K562 (cell line): ENCODE measurements around the gene IL11. TPM values are rescaled to one million over a fixed set of nuclear protein-coding genes. Genes with fewer than 3 reads are reported as not detected.

Source experiments
- ATAC-seq: fragments of 200-7000 bp; cut with Tn5 transposase; 3 replicates; pipeline ENCODE4 v1.9.1; 2020; ENCODE audit warnings: moderate library complexity
- BruUV-seq: library from RNA; stranded (reverse); fragments of 400-500 nt; replicated peaks from 2 replicates; lab custom pipeline; 2021; lab: Mats Ljungman, UMichigan
- CTCF ChIA-PET: fragments of 300-600 bp; formaldehyde crosslinking; extraction: SDS; loops from one replicate; lab custom pipeline; 2021; ENCODE audit warnings: low intra/inter-chr PET ratio; lab: Yijun Ruan, JAX
- POLR2A ChIA-PET: fragments of 300-600, 350-650 bp; sonication (Branson Sonifier 250); formaldehyde crosslinking; extraction: SDS; loops from one replicate; lab custom pipeline; 2021; ENCODE audit warnings: antibody characterized with exemption, inconsistent platforms; lab: Yijun Ruan, JAX
- DNase-seq, 4 experiments: peaks; one replicate each; pipeline versions ENCODE4 v3.0.0 to v3.0.0-alpha.2; 2011 to 2018; ENCODE audit warnings: low spot score in 3 of 4, mixed read lengths in 3 of 4; ENCODE audit errors: extremely low read depth in 1 of 4
- FAIRE-seq: peaks from 2 replicates; lab custom pipeline; 2011; peaks lifted over from hg19 to GRCh38; lab: Jason Lieb, UNC
- H2AFZ ChIP-seq: 2 replicates; pipeline ENCODE4 v1.6.0; 2011; ENCODE audit warnings: low read depth, low read length, control low read depth, inconsistent platforms
- H3K27ac ChIP-seq: fragments of 200-600 bp; 3 replicates; pipeline ENCODE4 v1.8.0; 2011; ENCODE audit warnings: low read depth, mild to moderate bottlenecking, control low read depth, inconsistent platforms, low read length, moderate library complexity, mixed read lengths; ENCODE audit errors: extremely low read depth
- H3K27me3 ChIP-seq, 2 experiments: fragments of 300-600 bp in 1 of 2; 2 replicates in 1 of 2; 3 replicates in 1 of 2; pipeline versions ENCODE4 v1.6.0 to v1.8.0; 2011; ENCODE audit warnings: inconsistent platforms in 2 of 2, low read length in 2 of 2, mild to moderate bottlenecking in 1 of 2, mixed read lengths in 1 of 2, moderate library complexity in 1 of 2; ENCODE audit not compliant: control insufficient read depth in 2 of 2, insufficient read depth in 2 of 2
- H3K36me3 ChIP-seq: fragments of 300-600 bp; 3 replicates; pipeline ENCODE4 v1.8.0; 2011; ENCODE audit warnings: mild to moderate bottlenecking, low read length, inconsistent platforms; ENCODE audit not compliant: control insufficient read depth, insufficient read depth
- H3K4me1 ChIP-seq, 2 experiments: fragments of 200-600 bp in 1 of 2; replicated peaks in 1 of 2; 2 replicates in 1 of 2; 3 replicates in 1 of 2; pipeline versions ENCODE4 v1.5.1 to v1.8.0; 2011; ENCODE audit warnings: inconsistent platforms in 2 of 2, low read length in 2 of 2, mild to moderate bottlenecking in 1 of 2, mixed read lengths in 1 of 2, moderate library complexity in 1 of 2; ENCODE audit not compliant: control insufficient read depth in 2 of 2, insufficient read depth in 2 of 2
- H3K4me2 ChIP-seq: 2 replicates; pipeline ENCODE4 v1.6.1; 2011; ENCODE audit warnings: low read length, control low read depth, inconsistent platforms, mixed read lengths; ENCODE audit not compliant: insufficient read depth
- H3K4me3 ChIP-seq: fragments of 200-600 bp; sonication (generic), shearing (Covaris generic); 2 replicates; pipeline ENCODE4 v1.5.1; 2016; ENCODE audit warnings: control low read depth, inconsistent platforms
- H3K79me2 ChIP-seq: fragments of 200-600 bp; 3 replicates; pipeline ENCODE4 v1.8.0; 2011; ENCODE audit warnings: low read length, inconsistent platforms; ENCODE audit not compliant: control insufficient read depth, insufficient read depth
- H3K9ac ChIP-seq, 2 experiments: 2 replicates each; pipeline versions ENCODE4 v1.6.0 to v1.6.1; 2011; ENCODE audit warnings: low read depth in 2 of 2, low read length in 2 of 2, control low read depth in 1 of 2, inconsistent platforms in 1 of 2, mild to moderate bottlenecking in 1 of 2, mixed read lengths in 1 of 2; ENCODE audit not compliant: insufficient read depth in 1 of 2
- H3K9me1 ChIP-seq: one replicate; pipeline ENCODE4 v1.6.0; 2011; ENCODE audit warnings: inconsistent platforms, mild to moderate bottlenecking, low read length, moderate library complexity; ENCODE audit not compliant: control insufficient read depth, insufficient read depth
- H3K9me3 ChIP-seq: replicated peaks from 2 replicates; pipeline ENCODE4 v1.5.1; 2011; ENCODE audit warnings: low read depth, low read length, inconsistent platforms; ENCODE audit not compliant: control insufficient read depth, insufficient read depth
- H4K20me1 ChIP-seq: replicated peaks from 2 replicates; pipeline ENCODE4 v1.6.1; 2011; ENCODE audit warnings: low read length, inconsistent platforms, mixed read lengths; ENCODE audit not compliant: control insufficient read depth, insufficient read depth
- ELF4 ChIP-seq: fragments of 450-650 bp; formaldehyde crosslinking; IDR thresholded peaks from 2 replicates; pipeline ENCODE4 v1.4.0; 2022; ENCODE audit warnings: missing genetic modification characterization
- NCOA2 ChIP-seq, 2 experiments: fragments of 450-650 bp; IDR thresholded peaks; 2 replicates each; pipeline ENCODE4 v1.6.1; 2018; ENCODE audit warnings: mild to moderate bottlenecking in 2 of 2, moderate library complexity in 1 of 2; ENCODE audit not compliant: partially characterized antibody in 2 of 2
- PHF21A ChIP-seq: fragments of 450-650 bp; IDR thresholded peaks from 2 replicates; pipeline ENCODE4 v1.6.1; 2017; ENCODE audit warnings: low read depth, borderline replicate concordance
- RFX1 ChIP-seq: fragments of 450-650 bp; IDR thresholded peaks from 2 replicates; pipeline ENCODE4 v1.6.1; 2016; ENCODE audit warnings: mild to moderate bottlenecking, moderate library complexity
- ZSCAN29 ChIP-seq: fragments of 450-650 bp; IDR thresholded peaks from 2 replicates; pipeline ENCODE4 v1.6.1; 2017
- WGBS: fragments of 100-300 bp; shearing (Covaris generic); methylation state at CpG from one replicate; pipeline ENCODE4 v1.1.6; 2016; ENCODE audit warnings: low coverage, mixed read lengths; ENCODE audit not compliant: insufficient coverage; ENCODE audit errors: missing lambda C conversion rate; 5-methylcytosine and 5-hydroxymethylcytosine counted together
- in situ Hi-C: fragments of 300-500 bp; cut with MboI; formaldehyde crosslinking; loops from 4 replicates; pipeline ENCODE4 v1.15.0; 2018; ENCODE audit warnings: inconsistent platforms, mixed read lengths
- intact Hi-C: fragments of 100-400 bp; cut with micrococcal nuclease; formaldehyde crosslinking; loops from 2 replicates; pipeline ENCODE4 v1.14.2; 2022
- polyA plus RNA-seq, 8 experiments: library from polyadenylated mRNA; depleted of rRNA in 4 of 8; stranded (reverse) in 5 of 8; unstranded in 3 of 8; fragments of >200 nt; fragmentation: Nextera tagmentation in 2 of 8; fragmentation: Illumina TruSeq in 1 of 8; extraction: Ambion mirVana in 2 of 8; extraction: Trizol in 1 of 8; gene quantifications; 2 replicates each; pipeline versions ENCODE4 v1.2.1 to v1.2.3, GENCODE V29; 2011 to 2014; ENCODE audit warnings: inconsistent platforms in 1 of 8, missing spikeins in 1 of 8
- total RNA-seq, 7 experiments: library from RNA; depleted of rRNA in 6 of 7; stranded (reverse); fragments of >200 nt in 6 of 7; fragmentation: Illumina TruSeq in 2 of 7; extraction: Trizol in 2 of 7; gene quantifications; 2 replicates each; pipeline versions ENCODE4 v1.2.1 to v1.2.3, GENCODE V29; 2011 to 2021; ENCODE audit warnings: low replicate concordance in 1 of 7
- TF ChIP-seq, protein P1 (sequence below): fragments of 200-800 bp; sonication (Bioruptor generic); IDR thresholded peaks from 2 replicates; pipeline ENCODE4 v1.6.1; 2017; ENCODE audit warnings: missing genetic modification characterization, missing compliant biosample characterization
- TF ChIP-seq, protein P2 (sequence below), 3 experiments: fragments of 200-800 bp in 1 of 3; fragments of 250-450 bp in 1 of 3; fragments of 450-650 bp in 1 of 3; sonication (Bioruptor Pico) in 1 of 3; sonication (Bioruptor generic) in 1 of 3; formaldehyde crosslinking in 1 of 3; IDR thresholded peaks; 2 replicates each; pipeline versions ENCODE4 v1.6.1 to v1.8.0; 2016 to 2022; ENCODE audit warnings: mild to moderate bottlenecking in 2 of 3, missing genetic modification characterization in 2 of 3, missing compliant biosample characterization in 1 of 3, moderate library complexity in 1 of 3

Gene IL11
- total and polyA plus RNA-seq, 9 of the 15 experiments (the other 6 are each of a cell fraction or from before 2014, with no cell fraction given), result 0.04 to 0.42 (median 0.06) TPM; not detected in 6

DNA sequence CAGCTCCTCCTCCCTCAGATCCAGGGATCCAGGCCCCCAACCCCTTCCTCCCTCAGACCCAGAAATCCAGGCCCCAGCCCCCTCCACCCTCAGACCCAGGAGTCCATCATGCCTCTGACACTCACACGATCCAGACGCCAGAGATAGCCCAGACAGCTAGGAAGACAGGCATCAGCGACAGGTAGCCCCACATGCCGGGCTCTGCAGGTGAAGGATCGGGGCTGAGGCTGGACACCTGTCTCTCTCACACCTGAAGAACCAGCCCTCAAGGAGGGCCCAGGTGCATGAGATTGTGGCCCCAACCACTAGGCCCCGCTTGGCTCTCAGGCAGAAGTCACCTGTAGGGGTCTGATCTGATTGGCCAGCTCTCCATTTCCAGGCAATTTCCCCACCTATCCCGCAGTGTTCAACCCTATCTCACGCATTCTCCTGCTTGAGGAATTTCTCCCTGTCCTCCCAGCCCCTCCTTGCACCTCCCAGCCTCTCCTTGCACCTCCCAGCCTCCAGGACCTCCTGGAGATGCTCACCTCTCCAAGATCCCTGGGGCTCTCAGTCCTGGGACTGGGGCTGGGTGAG is 49.3 kb downstream of the IL11 start:
- intact Hi-C loops, result no loop called here
- no peak for TF ChIP-seq ZSCAN29
- TF ChIP-seq NCOA2 (IDR thresholded peaks at IDR 0.05; ENCODE audit: partially characterized antibody in 2 of 2), result no peak
- no peak for TF ChIP-seq RFX1
- TF ChIP-seq ELF4, result no peak
- no peak for TF ChIP-seq PHF21A
- TF ChIP-seq, all 486 proteins: peak for 0
- H3K9ac ChIP-seq, result peak overlapping the region in 1 of 2 experiments; percentile 79; a peak in 2 of 4 replicates
- BruUV-seq, result no TSS peak
- ChIA-PET CTCF (no interaction called here), POLR2A (interaction anchor here (0.7 to 2.0 kb wide), 6 partner anchors 8 to 847 kb away, joined by 3 to 8 read pairs (median 4); partner anchors contain the start of gene UBE2S)
- H3K9me1 ChIP-seq, result no peaks in the 10 kb centered on the region
- FAIRE-seq, result no peak
- no peak overlapping the region for H3K4me3 ChIP-seq
- H3K4me2 ChIP-seq, result no peak overlapping the region
- H2AFZ ChIP-seq, result no peak overlapping the region
- H3K27ac ChIP-seq, result no peak overlapping the region
- H4K20me1 ChIP-seq, result no peaks in the 10 kb centered on the region
- H3K36me3 ChIP-seq, result no peaks in the 10 kb centered on the region
- in situ Hi-C loops, result no loop called here
- no peaks in the 10 kb centered on the region for H3K79me2 ChIP-seq
- ATAC-seq, result no peak
- peaks cover 8 to 45% of the 10 kb centered on the region in 2 experiments; a peak in 4 of 5 replicates for H3K4me1 ChIP-seq
- DNase-seq, result no peak
- no peaks in the 10 kb centered on the region for H3K9me3 ChIP-seq
- no peaks in the 10 kb centered on the region for H3K27me3 ChIP-seq
- WGBS, result 79% methylated on average over 6 of the region's 8 CpGs

DNA sequence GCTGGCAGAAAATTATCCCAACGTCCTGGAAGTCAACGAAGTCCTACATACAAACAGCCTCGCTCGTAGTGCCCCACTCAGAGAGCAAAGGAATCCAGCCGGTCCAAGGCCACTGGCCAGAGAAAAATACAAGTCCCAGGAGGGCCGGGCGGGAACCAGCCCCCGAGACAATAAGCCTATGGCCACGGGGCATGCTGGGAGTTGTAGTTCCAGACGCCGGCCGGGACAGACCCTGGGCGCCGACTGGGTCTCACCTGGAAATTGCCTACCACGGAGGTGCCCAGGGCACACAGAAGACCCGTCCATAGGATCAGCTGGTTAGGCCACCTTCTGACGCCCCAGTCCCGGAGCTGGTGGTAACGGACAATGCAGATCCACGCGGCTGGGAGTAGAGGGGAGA is 50.5 kb downstream of the IL11 start:
- peak; percentile 97 for ATAC-seq
- H3K4me2 ChIP-seq, result peak overlapping the region; percentile 50
- 22% methylated on average over 21 of the region's 21 CpGs for WGBS
- TF ChIP-seq, protein P1, sequence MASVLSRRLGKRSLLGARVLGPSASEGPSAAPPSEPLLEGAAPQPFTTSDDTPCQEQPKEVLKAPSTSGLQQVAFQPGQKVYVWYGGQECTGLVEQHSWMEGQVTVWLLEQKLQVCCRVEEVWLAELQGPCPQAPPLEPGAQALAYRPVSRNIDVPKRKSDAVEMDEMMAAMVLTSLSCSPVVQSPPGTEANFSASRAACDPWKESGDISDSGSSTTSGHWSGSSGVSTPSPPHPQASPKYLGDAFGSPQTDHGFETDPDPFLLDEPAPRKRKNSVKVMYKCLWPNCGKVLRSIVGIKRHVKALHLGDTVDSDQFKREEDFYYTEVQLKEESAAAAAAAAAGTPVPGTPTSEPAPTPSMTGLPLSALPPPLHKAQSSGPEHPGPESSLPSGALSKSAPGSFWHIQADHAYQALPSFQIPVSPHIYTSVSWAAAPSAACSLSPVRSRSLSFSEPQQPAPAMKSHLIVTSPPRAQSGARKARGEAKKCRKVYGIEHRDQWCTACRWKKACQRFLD (CRISPR knock-in tag), result peak; percentile 26; the same call in 1 of the 2 replicates
- TF ChIP-seq, protein P2, sequence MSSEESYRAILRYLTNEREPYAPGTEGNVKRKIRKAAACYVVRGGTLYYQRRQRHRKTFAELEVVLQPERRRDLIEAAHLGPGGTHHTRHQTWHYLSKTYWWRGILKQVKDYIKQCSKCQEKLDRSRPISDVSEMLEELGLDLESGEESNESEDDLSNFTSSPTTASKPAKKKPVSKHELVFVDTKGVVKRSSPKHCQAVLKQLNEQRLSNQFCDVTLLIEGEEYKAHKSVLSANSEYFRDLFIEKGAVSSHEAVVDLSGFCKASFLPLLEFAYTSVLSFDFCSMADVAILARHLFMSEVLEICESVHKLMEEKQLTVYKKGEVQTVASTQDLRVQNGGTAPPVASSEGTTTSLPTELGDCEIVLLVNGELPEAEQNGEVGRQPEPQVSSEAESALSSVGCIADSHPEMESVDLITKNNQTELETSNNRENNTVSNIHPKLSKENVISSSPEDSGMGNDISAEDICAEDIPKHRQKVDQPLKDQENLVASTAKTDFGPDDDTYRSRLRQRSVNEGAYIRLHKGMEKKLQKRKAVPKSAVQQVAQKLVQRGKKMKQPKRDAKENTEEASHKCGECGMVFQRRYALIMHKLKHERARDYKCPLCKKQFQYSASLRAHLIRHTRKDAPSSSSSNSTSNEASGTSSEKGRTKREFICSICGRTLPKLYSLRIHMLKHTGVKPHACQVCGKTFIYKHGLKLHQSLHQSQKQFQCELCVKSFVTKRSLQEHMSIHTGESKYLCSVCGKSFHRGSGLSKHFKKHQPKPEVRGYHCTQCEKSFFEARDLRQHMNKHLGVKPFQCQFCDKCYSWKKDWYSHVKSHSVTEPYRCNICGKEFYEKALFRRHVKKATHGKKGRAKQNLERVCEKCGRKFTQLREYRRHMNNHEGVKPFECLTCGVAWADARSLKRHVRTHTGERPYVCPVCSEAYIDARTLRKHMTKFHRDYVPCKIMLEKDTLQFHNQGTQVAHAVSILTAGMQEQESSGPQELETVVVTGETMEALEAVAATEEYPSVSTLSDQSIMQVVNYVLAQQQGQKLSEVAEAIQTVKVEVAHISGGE (CRISPR knock-in tag; IDR thresholded peaks at IDR 0.05), result 0 out of 6 replicates have a peak, but pooled peaks of 1 of the 3 experiments have one; percentile 33

More for the DNA sequence above, 50.5 kb downstream of the IL11 start:
- Histone ChIP-seq H3K27ac (no peak overlapping the region), H3K9me1 (no peaks in the 10 kb centered on the region), H3K9ac (peak overlapping the region in 1 of 2 experiments; percentile 55; a peak in 2 of 4 replicates), H2AFZ (peak overlapping the region; percentile 91), H3K27me3 (no peaks in the 10 kb centered on the region), H3K4me3 (no peak overlapping the region), H3K79me2 (no peaks in the 10 kb centered on the region), H3K9me3 (no peaks in the 10 kb centered on the region), H3K4me1 (peaks cover 3 to 36% of the 10 kb centered on the region in 2 experiments; a peak in 4 of 5 replicates), H4K20me1 (no peaks in the 10 kb centered on the region), H3K36me3 (no peaks in the 10 kb centered on the region)
- CTCF ChIA-PET, result no interaction called here
- no TSS peak for BruUV-seq
- DNase-seq (peak; percentile 63 to 78 (median 68)), FAIRE-seq (no peak)
- POLR2A ChIA-PET, result interaction anchor here (0.7 kb wide), 1 partner anchor 9 kb away, joined by 3 read pairs; no protein-coding TSS in a partner anchor
- intact Hi-C loops, result no loop called here
- in situ Hi-C loops, result no loop called here
